WTC11 (cell line): ENCODE results near the gene EGR4. TPM values are rescaled to one million over a fixed set of nuclear protein-coding genes. Genes with fewer than 3 reads are reported as not detected.
A peak's percentile ranks its signal among the peaks of the same experiment; 100 is the strongest.

ENCODE experiments used
- ATAC-seq: fragments of 200-7000 bp; cut with Tn5 transposase; 2 replicates; pipeline ENCODE4 v1.10.0; 2021; ENCODE audit warnings: mild to moderate bottlenecking, moderate library complexity
- CTCF ChIA-PET: fragments of 300-600 bp; sonication (Branson Sonifier 250); formaldehyde crosslinking; loops from one replicate; lab custom pipeline; 2021; ENCODE audit warnings: antibody characterized with exemption; lab: Charles Lee
- POLR2A ChIA-PET: fragments of 350-600 bp; sonication (Branson Sonifier 250); formaldehyde crosslinking; loops from one replicate; lab custom pipeline; 2021; ENCODE audit warnings: antibody characterized with exemption; lab: Charles Lee
- DNase-seq: peaks from one replicate; pipeline ENCODE4 v3.0.0; 2021; ENCODE audit warnings: low spot score
- H3K27ac Mint-ChIP-seq: 2 replicates; pipeline ENCODE4 v1.8.0; 2021; ENCODE audit warnings: mixed read lengths
- H3K27me3 Mint-ChIP-seq: 2 replicates; pipeline ENCODE4 v1.8.0; 2021; ENCODE audit warnings: low read depth, mild to moderate bottlenecking, moderate library complexity, mixed read lengths
- H3K36me3 Mint-ChIP-seq: 2 replicates; pipeline ENCODE4 v1.8.0; 2021; ENCODE audit warnings: mixed read lengths
- H3K4me1 Mint-ChIP-seq: 2 replicates; pipeline ENCODE4 v1.8.0; 2022; ENCODE audit warnings: mixed read lengths
- H3K4me3 Mint-ChIP-seq: 2 replicates; pipeline ENCODE4 v1.8.0; 2021; ENCODE audit warnings: mild to moderate bottlenecking, moderate library complexity, mixed read lengths
- H3K9me3 Mint-ChIP-seq: 2 replicates; pipeline ENCODE4 v1.8.0; 2021; ENCODE audit warnings: mixed read lengths
- AR ChIP-seq: fragments of 250-450 bp; sonication (Bioruptor Pico); IDR thresholded peaks from 2 replicates; pipeline ENCODE4 v1.9.0; 2021; ENCODE audit warnings: mild to moderate bottlenecking
- CDX4 ChIP-seq: fragments of 250-450 bp; sonication (Bioruptor Pico); IDR thresholded peaks from 2 replicates; pipeline ENCODE4 v1.9.0; 2021; ENCODE audit warnings: moderate library complexity, mild to moderate bottlenecking, inconsistent platforms, borderline replicate concordance
- CREM ChIP-seq: sonication (generic); formaldehyde crosslinking; IDR thresholded peaks from 2 replicates; pipeline ENCODE4 v1.8.1; 2022; ENCODE audit warnings: mild to moderate bottlenecking, missing genetic modification reagents, moderate library complexity
- E2F5 ChIP-seq: sonication (generic); formaldehyde crosslinking; IDR thresholded peaks from 2 replicates; pipeline ENCODE4 v1.8.1; 2022; ENCODE audit warnings: mild to moderate bottlenecking, moderate library complexity, missing genetic modification reagents
- ERG ChIP-seq: fragments of 250-450 bp; sonication (Bioruptor Pico); IDR thresholded peaks from 2 replicates; pipeline ENCODE4 v1.8.0; 2021; ENCODE audit warnings: mild to moderate bottlenecking
- FOXP1 ChIP-seq: sonication (generic); formaldehyde crosslinking; IDR thresholded peaks from 2 replicates; pipeline ENCODE4 v1.8.0; 2022; ENCODE audit warnings: missing genetic modification reagents, mild to moderate bottlenecking, moderate library complexity, borderline replicate concordance
- HMGXB4 ChIP-seq: sonication (generic); formaldehyde crosslinking; IDR thresholded peaks from 2 replicates; pipeline ENCODE4 v1.8.1; 2023; ENCODE audit warnings: mild to moderate bottlenecking, moderate library complexity, missing genetic modification reagents
- TEAD1 ChIP-seq: sonication (generic); formaldehyde crosslinking; IDR thresholded peaks from 2 replicates; pipeline ENCODE4 v1.8.0; 2022; ENCODE audit warnings: mild to moderate bottlenecking, missing genetic modification reagents
- ZNF121 ChIP-seq: sonication (generic); formaldehyde crosslinking; IDR thresholded peaks from 2 replicates; pipeline ENCODE4 v1.8.0; 2023; ENCODE audit warnings: missing genetic modification reagents
- ZNF138 ChIP-seq: sonication (generic); formaldehyde crosslinking; conservative IDR thresholded peaks from 2 replicates; pipeline ENCODE4 v1.8.1; 2022; ENCODE audit warnings: mild to moderate bottlenecking, moderate library complexity, missing genetic modification reagents
- total RNA-seq: library from RNA; stranded (reverse); gene quantifications from 3 replicates; pipeline ENCODE4 v1.2.3, GENCODE V29; 2021

EGR4 gene
- total RNA-seq, 1 experiment from 2014 or later, result 0.13 TPM

GRCh38 chr2:73284296-73285158 lies 8.8 kb downstream of the EGR4 start, which contains the start of gene FBXO41 (continued):
- no peak for TF ChIP-seq ERG (CRISPR knock-in tag)

GRCh38 chr2:73283545-73284295 lies 9.6 kb downstream of the EGR4 start:
- DNase-seq, result peak; percentile 50

More at GRCh38 chr2:73283545-73284295, 9.6 kb downstream of the EGR4 start:
- Mint-ChIP-seq H3K27ac (peak overlapping the region; percentile 50; the same call in 1 of the 2 replicates), H3K27me3 (peaks cover 39% of the 10 kb centered on the region), H3K4me3 (peak overlapping the region; percentile 78), H3K36me3 (no peaks in the 10 kb centered on the region), H3K4me1 (peaks cover 24% of the 10 kb centered on the region), H3K9me3 (no peaks in the 10 kb centered on the region)
- no peak for TF ChIP-seq E2F5 (CRISPR knock-in tag)
- no peak for TF ChIP-seq CDX4
- no peak for TF ChIP-seq ERG (CRISPR knock-in tag)
- peak; percentile 45; the same call in 1 of the 2 replicates for TF ChIP-seq HMGXB4 (CRISPR knock-in tag)
- TF ChIP-seq ZNF121 (CRISPR knock-in tag), result peak; percentile 97
- no peak for TF ChIP-seq CREM (CRISPR knock-in tag)
- TF ChIP-seq TEAD1 (CRISPR knock-in tag), result peak; percentile 41; the same call in 1 of the 2 replicates
- TF ChIP-seq ZNF138 (CRISPR knock-in tag), result no peak
- TF ChIP-seq AR (CRISPR knock-in tag), result no peak
- TF ChIP-seq FOXP1 (CRISPR knock-in tag), result peak; percentile 47; the same call in 1 of the 2 replicates
- ATAC-seq, result peak; percentile 25
- POLR2A ChIA-PET, result interaction anchor here (0.6 kb wide), 1 partner anchor 7 kb away, joined by 3 read pairs; no protein-coding TSS in a partner anchor
- CTCF ChIA-PET, result interaction anchor here (0.9 to 2.2 kb wide), 9 partner anchors 8 to 102 kb away, joined by 3 to 20 read pairs (median 5); partner anchors contain the start of genes ALMS1 and EGR4
